HG03039 (cell line): ENCODE data around the gene GOSR2.

Source experiments
- ATAC-seq: cut with Tn5 transposase; IDR thresholded peaks from one replicate; pipeline ENCODE4 v1.9.1; 2021; ENCODE audit warnings: mild to moderate bottlenecking, moderate library complexity; ENCODE audit not compliant: unreplicated experiment

Gene GOSR2

GRCh38 chr17:46958041-46958591 is 35.2 kb downstream of the GOSR2 start:
- no peak for ATAC-seq

DNA sequence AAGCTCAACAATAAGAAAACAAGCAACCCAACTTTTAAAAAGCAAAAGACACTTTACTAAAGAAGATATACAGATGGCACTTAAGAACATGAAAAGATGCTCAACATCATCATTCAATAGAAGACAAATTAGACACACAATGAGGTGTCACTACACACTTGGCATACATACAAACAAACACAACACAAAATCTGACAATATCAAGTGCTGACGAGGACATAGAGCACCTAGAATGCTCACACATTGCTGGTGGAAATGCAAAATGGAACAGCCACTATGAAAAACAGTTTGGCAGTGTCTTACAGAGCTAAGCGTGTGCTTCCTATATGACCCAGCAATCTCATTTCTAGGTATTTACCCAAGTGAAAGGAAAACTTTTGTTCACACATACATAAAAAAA is 37.2 kb downstream of the GOSR2 start:
- no peak for ATAC-seq

GRCh38 chr17:46962374-46962790 is 39.4 kb downstream of the GOSR2 start:
- no peak for ATAC-seq

- no peak for ATAC-seq
Measured at GRCh38 chr17:46963571-46963970, 40.6 kb downstream of the GOSR2 start.

- ATAC-seq, result no peak
Measured at GRCh38 chr17:46964315-46965265, 41.6 kb downstream of the GOSR2 start.

DNA sequence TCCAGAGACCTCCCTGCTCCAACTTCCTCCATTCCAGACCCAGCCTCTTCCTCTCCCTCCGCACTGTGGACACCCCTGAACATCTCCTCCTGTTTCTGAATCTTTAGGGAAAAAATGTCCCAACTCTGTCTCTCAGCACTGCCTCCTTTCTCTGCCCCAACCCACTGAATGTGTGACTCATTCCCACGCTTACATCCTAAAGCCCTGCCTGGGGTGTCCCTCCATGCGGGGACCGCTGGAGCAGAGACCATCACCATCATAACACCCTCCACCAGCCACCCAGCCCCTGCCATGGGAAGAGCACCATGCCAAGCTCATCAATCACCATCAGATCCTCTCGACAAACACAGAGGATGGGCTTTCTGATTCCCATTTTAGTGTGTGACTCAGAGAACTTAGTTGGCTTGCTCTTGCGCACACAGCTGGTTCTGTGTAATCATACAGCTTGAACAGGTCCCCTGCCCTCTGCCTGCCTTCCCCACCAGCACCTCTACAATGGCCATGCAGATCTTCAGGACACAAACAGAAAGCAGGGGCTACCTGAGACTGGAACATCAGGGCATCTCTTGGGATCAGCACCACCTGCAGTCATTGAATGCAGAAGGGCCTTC is 45.4 kb downstream of the GOSR2 start:
- no peak for ATAC-seq

DNA sequence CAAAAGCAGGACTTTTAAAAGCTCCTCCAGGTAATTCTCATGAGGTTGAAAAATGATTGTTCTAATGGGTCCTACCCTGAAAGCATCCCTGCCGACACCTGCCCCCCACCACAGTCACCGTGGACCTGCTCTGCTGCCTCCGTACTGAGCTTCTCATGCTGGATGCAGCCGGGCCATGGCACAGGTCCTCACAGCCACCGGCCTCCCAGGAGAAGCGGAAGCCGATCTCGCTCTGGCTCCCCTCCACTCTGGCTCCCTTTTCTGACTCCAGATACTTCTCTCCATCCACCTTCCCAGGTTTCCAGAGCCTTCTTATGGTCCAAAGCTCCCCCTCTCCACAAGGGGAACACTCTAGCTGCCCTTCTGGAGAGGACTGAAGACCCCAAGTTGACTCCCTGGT is 45.9 kb downstream of the GOSR2 start:
- ATAC-seq, result no peak

DNA sequence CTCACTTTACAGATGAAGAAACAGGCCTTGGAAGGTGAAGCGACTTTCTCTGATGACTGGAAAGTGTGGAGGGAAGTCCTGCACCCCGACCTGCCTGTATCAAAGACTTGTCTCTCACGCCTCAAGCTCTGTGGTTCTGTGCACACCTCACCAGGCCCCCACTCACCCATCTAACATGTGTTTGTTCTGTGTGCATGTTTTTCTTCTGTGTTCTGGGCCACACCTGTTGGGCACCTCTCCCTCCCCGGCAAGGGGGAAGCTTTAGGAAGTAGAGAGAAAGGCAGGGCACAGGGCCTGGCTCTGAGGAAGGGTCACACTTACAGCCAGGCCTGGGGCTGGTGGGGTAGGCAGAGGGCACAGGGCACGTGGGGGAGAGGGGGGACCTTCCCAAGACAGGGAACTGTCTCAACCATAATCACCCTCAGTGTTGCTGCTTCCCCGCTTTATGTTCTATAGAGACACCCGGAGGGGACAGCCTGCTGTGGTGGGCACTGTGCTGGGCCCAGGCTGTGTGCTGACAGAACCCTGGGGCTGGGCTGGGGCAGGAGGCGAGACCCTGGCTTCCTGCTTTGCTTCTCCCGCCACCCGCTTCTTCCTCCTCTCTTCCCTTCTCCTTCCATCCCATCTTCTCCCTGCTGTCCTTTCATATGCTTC is 48.8 kb downstream of the GOSR2 start:
- no peak for ATAC-seq

DNA sequence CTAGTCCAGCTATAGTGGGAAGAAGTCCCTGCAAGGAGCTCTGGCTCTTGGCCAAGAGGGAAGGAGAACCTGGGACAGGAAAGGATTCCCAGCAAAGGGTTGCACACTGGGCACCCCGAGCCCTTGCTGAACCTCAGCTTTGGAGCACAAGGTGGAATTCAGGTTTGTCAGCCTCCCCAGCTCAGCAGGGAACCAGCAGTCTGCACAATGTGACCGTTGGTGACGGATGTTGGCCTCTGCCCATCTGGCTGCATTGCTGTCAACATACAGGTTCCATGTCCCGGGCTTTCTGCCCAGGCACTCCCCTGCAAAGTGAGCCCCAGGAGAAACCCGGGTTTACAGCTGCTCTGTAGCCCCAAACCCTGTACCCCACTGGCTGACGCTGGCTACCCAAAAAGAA is 49.4 kb downstream of the GOSR2 start:
- no peak for ATAC-seq

DNA sequence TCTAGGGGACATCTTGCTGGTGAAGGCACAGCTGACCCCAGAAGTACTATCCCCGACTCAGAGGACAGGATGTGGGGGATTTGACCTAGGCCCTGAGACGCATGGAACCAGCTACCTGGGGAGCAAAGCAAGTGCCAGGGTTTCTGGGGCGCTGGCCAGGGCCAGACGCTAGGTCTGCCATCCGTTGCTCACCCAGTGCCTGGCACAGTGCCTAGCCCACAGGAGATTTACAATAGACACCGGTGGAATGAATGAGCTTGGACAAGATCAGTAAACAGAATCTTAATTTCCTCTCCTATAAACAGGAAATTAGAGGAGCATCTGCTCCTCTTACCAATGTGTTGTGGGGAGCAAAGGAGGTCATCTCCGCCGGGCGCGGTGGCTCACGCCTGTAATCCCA is 51.1 kb downstream of the GOSR2 start:
- ATAC-seq, result no peak

DNA sequence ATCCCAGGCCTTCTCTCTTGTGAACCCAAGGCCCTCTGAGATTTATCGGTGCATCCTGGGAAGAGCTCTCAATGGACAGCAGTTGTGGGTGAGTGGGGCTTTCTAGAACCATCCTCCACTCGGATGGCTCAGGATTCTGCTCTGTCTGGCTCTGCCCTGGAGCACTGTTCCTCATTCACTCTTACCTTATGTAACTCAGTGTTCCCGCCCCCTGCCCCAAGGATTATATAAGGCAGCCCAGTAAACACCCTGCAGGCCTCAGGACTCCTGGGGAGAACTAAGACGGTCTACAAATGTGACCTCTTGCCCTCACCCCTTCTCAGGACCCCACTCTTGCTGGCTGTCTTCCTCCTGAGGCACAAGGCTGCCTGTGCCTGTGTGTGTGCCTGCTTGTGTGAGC is 52.3 kb downstream of the GOSR2 start:
- no peak for ATAC-seq

DNA sequence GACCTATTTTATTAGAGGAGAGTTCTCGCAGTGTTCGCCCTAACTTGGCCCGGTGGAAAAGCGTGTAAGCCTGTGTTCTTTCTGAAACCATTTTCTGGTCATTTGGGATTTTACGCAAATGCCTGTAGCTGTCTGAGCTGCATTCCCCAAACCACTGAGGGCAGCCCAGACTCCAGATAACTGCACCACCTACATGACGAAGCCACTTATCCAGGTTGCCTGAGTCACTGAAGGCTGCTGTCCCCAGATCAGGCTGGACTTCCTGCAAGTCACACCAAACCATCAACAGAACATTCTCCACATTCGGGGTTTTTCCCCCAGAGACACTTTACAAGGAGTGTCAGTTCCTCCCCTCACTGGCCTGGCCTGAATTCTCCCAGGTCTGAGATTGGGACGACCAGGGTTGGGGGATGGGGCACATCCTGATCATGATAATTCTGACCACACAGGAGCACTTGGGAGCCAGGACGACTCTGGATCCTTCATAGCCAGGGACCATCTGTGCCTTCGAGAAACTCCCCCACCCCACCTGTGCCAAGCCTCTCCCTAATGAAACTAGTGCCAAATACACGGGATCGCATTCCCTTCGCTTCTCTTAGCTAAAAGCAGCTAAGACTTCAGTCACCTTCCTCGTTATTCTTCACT is 53.8 kb downstream of the GOSR2 start:
- ATAC-seq, result no peak

- no peak for ATAC-seq
Measured at GRCh38 chr17:46977348-46977747, 54.4 kb downstream of the GOSR2 start.

DNA sequence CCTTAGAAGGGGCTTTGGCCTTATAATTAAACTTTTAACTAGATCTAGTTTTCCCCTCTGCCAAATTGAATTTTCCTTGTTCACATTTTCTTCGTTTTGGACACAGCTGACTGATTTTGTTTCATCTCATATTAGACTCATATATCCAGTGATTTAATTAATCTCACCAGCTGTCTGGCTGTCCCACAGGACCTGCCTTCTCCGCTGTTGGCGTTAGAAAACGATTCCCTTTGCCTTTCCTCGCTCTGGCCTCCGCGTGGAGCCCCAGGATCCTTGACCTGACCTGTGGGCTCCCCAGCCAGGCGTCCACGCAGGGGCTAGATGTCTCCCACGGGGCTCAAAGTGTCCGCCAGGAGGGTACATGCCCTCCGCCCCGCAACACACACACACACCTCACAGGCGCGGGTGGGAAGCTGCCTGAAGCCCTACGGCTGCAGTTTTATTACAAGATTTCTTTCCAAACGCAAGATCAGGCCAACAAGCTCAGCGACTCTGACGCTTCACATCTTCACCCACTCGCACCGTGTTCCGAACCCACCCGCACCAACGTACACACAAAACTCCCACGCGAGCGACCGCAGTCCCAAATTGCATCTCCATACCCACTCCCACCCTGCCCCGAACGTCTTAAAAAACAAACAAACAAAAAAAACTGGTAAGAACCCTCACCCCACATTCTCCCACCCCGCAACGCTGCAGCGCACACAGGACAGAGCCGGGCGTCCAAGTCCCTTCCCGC is 55.0 kb downstream of the GOSR2 start:
- ATAC-seq, result no peak

GRCh38 chr17:46978489-46979146 is 55.7 kb downstream of the GOSR2 start:
- no peak for ATAC-seq

DNA sequence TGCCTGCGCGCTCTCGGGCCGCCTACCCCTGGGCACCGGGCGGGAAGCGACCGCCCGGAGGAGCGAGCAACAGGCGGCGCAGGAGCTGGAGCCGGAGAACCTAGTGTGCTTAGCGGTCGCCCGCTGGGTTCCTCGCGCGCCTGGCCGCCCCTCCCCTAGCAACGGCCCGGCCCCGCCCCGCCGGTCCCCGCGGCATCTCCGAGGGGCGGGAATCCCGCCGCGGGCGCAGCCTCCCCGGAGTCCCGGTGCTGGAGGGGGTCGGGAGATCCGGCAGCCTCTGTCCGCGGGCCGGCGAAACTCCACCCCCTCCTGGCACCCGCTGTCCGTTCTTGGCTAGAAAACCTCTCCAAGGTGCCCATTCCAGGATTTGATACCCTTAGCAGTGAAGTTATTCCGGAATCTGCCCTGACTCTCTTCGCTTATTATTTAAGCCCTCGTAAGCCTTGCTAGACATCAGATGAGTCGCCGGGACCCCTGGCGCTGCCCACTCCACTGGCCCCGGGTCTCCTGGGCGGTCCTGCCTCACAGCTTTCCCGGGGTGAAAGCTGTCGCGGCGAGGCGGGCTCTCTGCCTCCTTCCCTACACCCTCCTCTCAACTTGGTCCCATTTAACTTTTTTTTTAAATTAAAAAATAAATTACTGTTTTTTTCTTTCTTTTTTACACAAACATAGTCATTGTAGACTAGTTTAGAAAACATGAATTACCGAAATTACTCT is 56.3 kb downstream of the GOSR2 start, which contains the start of gene RPRML:
RPRML (minus strand) TSS at position 107 of the 717 bp plus-strand sequence. CDS start 246 bp downstream, outside the sequence.
- ATAC-seq, result no peak

DNA sequence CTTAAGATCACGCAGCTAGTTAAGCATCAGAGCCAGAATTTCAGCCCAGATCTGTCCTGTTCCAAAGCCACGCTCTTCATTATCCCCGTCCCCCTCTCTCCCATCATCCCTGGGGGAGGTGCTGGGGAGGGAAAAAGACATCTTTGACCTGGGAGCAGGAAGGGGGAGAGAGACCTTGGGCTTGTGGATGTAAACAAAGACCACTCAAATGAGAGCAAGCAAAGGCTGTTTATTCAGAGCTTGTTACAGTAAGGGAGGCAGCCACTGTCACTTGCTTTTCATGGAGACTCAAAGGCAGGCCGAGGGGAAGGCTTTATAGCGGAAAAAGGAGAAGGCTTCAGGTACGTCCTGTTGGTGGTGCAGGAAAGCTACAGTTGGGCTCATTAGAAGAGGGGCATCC is 59.6 kb downstream of the GOSR2 start:
- ATAC-seq, result no peak

- ATAC-seq, result no peak
Measured at GRCh38 chr17:46983782-46984181, 60.8 kb downstream of the GOSR2 start.

DNA sequence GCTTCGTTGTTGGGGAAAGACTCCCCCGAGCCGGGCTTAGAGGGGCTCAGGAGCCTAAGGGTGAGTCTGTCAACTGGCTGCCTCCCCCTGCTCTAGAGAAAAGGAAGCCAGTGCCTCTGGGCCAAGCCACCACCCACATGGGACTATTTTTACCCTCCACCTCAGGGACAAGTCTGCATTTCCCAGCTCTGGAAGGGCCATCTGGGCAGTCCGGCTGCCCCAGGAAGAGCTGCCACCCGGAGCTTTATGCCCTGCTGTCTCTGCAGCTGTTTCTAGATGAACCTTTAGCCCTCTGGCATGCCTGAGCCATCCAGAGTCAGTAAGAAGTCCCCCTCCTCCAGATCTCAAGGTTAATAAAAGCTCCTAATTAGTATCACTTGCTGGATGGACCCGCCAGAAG is 61.4 kb downstream of the GOSR2 start:
- ATAC-seq, result no peak
